Measurements from ENCODE around the gene IDUA.
"Not testable (repeated sequence)": the region's sequence is repeated elsewhere in the genome, so short reads cannot be mapped to it uniquely, and the experiment has no call there.

The IDUA gene

DNA sequence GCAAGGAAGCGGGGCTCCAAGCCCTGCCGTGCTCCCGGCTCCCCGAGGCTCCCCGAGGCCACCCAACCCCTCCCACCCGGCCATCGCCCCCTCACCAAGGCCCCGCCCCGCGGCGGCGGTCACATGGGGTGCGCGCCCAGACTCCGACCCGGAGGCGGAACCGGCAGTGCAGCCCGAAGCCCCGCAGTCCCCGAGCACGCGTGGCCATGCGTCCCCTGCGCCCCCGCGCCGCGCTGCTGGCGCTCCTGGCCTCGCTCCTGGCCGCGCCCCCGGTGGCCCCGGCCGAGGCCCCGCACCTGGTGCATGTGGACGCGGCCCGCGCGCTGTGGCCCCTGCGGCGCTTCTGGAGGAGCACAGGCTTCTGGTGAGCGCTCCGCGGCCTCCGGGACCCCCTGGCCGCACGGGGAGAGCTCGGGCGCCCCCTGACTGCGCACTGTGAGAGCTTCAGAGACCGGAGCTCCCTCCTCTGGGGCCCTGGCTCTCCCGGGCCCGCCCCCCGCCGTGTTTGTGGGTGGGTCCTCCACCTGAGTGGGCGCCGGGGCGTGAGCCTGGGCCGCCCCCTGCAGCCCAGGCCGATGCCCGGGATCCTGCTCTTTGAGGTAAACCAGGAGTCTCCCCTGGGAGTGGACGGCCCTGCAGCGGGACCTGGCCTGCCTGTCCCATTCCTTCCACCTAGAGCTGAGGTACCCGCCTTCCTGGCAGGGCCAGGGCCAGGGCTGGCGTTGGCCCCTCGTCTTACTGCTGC lies at the start of gene IDUA:
IDUA (plus strand) TSS at position 166 of the 745 bp plus-strand sequence; CDS start at position 207, 41 bp downstream.
- no peak for DNase-seq

DNA sequence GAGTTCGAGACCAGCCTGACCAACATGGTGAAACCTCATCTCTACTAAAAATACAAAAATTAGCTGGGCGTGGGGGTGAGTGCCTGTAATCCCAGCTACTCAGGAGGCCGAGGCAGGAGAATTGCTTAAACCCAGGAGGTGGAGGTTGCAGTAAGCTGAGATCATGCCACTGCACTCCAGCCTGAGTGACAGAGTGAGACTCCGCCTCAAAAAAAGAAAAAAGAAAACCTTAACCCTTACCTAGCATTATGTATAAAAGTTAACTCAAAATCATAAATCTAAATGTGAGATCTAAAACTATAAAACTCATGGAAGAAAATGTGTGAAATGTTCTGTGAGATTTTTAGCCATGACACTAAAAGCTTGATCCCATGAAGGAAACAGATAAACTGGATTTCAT lies 47.3 kb upstream of the IDUA start:
- DNase-seq: not testable (repeated sequence)

DNA sequence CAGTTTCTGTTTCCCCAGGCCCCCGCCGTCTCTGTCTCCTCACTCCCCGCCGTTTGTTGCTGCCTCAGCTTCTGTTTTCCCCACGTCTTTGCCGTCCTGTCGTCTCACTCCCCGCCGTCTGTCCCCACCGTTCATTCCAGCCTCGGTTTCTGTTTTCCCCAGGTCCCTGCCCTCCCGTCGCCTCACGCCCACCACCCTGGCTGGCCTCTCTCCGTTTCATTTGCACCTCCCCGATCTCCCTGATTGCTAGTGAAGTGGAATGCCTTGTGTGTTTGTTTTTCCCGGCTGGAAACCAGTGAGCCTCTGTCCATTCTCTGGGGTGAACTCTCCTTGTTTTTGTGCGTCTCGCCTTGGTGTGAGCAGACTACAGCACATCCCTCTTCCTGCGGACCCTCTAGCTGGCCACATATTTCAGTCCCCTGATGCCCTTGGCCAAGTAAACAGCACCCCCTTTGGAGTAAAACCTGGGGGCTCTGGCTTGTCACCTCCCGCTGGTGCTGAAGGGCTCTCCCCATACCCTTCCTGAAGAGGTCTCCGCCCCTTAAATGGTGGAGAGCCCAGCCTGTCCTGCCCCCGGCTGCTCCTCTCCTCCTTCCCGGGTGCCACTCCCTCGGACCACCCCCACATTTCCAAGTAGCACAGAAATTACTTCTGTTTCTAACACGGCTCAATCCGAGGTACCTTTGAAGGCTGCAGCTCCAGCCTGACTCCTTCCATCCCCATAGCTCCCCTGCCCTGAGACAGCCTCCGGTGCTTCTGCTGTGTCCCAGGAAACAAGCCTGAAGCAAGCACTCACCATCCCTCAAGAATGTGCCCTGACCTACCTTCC lies 41.4 kb upstream of the IDUA start:
- no peak for DNase-seq

DNA sequence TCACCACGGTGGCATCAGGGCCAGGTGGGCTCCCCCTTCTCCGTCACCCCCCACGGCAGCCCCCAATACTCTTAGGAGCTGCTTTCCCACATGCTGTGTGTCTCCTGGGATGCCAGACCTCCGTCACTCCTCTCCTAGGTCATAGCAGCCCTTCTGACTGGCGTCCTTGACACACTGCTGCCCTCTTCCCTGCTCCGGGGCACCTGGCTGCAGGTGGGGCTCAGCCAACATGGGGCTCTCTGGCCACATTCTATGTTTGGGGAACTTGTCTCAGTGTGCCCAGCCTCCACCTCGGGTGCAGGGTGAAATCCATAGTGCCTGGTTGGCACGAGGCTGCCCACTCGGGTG lies 40.8 kb upstream of the IDUA start:
- DNase-seq: no peak

DNA sequence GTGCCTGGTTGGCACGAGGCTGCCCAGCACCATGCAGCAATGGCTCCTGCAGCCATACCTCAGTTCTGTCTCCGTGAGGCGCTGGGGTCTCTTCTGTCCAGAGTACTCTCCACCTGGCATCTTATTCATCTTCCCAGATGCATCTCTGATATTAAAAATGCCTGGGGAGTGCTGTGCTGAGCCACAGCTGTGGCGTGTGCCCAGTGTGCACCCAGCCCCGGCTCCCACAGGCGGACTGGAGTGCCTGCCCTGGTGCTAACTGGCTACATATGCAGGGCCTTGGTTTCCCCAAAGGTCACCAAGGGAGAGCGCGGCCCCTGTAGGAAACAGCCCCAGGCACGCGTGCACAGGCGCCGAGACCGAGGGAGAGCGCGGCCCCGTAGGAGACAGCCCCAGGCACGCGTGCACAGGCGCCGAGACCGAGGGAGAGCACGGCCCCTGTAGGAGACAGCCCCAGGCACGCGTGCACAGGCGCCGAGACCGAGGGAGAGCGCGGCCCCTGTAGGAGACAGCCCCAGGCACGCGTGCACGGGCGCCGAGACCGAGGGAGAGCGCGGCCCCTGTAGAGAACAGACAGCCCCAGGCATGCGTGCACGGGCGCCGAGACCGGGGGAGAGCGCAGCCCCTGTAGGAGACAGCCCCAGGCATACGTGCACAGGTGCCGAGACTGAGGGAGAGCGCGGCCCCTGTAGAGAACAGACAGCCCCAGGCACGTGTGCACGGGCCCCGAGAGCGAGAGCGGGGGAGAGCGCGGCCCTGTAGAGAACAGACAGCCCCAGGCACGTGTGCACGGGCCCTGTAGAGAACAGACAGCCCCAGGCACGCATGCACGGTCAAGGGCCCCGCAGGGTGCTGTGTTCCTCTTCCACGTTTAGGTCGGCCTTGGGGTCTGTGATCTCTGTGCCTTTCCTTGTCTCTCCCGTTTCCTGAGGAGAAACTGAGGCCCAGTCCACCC lies 40.0 kb upstream of the IDUA start:
- no peak for DNase-seq

DNA sequence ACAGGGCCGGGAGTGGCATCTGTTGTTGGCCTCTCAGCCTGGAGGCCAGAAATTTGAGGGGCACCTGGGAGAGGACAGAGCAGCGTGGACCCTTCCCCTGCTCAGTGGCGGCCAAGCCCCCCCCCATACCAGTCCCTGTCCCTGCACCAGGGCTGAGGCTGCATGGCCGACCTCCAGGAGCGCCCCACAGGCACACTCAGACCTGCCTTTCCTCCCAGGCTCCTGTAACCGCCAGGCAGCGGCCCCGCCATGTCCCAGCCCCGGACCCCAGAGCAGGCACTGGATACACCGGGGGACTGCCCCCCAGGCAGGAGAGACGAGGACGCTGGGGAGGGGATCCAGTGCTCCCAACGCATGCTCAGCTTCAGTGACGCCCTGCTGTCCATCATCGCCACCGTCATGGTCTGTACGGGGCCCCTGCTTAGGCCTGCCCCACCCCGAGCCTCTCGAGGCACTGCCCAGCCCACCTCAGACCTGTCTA lies 39.3 kb upstream of the IDUA start:
- no peak for DNase-seq

DNA sequence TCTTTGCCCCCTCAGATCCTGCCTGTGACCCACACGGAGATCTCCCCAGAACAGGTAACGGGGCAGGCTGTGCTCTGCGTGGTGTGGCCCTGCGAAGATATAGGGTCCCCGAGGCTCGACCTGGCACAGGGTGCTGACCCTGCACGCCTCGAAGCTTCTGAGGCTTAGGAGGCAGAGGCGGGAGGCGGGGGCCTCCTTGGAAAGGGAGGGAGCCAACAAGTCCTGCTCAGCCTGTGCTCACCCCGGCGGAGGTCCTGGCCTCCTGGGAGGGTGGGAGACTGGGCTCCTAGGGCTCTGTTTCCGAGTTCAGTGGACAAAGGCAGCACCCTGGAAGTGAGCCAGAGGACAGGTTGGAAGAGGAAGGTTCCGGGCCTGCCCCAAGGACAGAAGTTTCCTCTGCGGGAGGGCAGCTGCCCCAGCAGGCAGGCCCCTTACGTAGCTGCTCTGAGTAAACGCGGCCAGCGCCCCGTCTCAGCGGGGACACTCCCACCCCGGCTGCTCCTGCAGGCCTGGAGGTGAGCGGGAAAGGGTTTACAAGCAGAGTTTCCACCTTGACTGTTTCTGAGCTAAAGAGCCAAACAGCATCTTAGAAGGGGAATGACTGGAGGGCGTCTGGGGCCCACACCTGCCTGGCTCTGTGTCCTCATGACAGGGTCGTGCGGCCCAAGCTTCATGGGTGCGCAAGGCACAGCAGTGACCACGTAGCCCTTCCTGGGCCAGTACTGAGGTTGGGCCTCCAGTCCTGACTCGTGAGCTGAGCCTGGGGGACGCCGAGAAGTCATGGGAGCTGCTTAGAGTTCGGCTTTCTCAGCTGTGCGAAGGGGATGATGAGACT lies 38.5 kb upstream of the IDUA start:
- no peak for DNase-seq

DNA sequence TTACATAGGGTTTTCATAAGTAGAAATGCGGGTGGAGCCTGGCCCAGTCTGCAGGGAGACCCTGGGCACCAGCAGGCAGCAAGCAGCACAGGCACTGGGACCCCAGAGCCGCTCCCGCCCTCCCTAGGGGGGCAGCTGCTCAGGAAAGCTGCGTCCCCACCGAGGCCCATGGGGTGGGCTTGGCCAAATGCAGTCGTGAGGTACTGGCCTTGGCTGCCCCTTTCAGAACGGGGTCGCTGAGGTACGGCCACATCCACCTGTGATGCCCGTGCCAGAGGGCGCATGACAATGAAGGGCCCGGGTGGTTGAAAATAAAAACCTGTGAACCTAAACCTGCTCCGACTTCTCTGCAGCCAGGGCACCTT lies 37.9 kb upstream of the IDUA start:
- no peak for DNase-seq

DNA sequence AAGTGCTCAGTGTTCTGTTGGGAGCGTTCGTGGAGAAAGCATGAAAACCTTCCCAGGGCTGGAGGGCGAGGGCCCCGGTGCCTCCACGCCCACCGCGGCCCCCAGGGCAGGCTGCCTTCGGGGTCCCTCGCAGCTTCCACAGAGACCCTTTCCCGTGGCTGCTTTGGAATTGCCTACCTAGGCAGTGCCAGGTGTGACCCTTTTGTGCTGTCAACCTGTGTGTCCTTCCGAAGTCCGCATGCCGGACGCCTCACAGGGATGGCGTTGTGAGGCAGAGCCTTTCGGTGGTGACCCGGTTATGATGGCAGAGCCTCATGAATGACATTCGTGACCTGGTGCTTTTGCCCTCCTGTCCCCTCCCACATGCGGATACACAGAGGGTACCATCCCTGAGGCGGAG lies 37.2 kb upstream of the IDUA start:
- DNase-seq: no peak

DNA sequence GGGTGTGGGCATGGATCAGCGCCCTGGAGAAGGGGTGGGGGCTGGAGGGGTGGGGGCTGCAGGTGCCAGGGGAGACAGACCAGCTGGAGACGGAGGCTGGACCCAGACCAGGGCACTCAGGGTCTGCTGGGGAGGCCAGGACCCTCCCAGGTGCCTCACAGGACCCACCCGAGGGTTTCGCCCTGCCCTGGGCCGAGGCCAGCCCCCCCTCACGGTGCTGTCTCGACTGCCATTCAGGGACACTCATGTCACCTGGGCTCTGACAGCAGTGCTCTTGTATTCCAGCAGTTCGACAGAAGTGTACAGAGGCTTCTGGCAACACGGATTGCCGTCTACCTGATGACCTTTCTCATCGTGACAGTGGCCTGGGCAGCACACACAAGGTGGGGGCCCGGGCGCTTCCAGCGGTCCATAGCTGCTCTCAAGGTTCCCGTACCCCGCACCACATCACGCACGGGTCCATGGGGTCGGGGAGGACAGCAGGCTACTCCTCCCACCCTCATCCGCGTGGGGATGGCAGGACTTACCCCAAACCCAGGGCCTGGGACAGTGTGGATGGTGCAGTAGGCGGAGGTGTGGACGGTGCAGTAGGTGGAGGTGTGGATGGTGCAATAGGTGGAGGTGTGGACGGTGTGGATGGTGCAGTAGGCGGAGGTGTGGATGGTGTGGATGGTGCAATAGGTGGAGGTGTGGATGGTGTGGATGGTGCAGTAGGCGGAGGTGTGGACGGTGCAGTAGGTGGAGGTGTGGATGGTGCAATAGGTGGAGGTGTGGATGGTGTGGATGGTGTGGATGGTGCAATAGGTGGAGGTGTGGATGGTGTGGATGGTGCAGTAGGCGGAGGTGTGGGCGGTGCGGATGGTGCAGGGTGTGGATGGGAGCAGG lies 36.5 kb upstream of the IDUA start:
- DNase-seq: no peak

DNA sequence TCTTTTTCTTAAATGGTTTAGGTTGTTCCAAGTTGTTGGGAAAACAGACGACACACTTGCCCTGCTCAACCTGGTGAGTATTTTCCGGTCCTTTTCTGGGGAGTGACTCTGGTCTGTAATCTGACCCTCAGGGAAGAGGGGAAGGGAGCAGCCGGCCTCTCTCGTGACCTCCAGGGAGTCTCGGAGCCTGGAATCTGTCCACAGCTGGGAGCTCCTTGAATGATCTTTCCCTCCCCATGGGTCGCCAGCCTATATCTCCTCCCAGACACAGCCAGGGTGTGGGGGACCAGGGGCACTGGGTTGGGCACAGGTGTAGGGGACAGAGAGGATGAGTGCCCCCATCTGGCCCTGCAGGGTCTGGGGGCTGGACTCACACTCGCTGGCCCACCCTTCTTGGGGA lies 35.7 kb upstream of the IDUA start:
- no peak for DNase-seq

DNA sequence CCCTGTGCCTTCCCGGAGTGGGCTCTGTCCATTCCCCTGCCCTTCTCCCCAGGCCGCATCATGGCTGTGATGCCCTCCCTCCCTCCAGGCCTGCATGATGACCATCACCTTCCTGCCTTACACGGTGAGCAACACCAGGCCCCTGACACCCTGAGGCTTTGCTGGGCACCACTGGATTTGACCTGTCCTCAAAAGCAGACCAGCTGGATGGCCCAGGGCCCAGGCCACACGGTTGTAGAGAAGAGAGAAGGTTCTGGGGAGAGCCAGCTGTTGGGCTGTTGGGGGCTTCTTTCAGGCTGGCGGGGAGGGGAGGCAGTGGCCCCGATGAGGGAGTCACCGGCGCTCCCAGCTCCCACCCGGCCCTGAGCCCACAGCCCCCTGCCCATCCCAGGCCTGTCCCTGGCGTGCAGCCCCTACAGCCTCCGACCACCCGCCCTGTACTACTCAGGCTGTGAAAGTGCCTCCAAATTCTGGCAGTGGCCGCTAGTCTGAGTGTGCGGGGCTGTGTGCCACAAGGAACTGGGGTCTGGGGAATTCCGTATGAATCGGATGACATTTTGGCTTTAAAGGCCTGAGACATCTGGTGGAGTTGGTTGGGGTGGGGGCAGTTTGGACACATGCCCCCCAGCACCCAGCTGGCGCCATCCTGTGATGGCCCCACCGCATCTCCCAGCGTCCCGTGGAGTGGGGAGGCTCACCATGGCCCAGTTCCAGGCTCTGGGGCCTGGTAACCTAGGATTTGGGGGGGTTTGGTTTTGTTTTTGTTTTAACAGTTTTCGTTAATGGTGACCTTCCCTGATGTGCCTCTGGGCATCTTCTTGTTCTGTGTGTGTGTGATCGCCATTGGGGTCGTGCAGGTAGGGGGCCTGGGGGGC lies 35.0 kb upstream of the IDUA start:
- DNase-seq: no peak

DNA sequence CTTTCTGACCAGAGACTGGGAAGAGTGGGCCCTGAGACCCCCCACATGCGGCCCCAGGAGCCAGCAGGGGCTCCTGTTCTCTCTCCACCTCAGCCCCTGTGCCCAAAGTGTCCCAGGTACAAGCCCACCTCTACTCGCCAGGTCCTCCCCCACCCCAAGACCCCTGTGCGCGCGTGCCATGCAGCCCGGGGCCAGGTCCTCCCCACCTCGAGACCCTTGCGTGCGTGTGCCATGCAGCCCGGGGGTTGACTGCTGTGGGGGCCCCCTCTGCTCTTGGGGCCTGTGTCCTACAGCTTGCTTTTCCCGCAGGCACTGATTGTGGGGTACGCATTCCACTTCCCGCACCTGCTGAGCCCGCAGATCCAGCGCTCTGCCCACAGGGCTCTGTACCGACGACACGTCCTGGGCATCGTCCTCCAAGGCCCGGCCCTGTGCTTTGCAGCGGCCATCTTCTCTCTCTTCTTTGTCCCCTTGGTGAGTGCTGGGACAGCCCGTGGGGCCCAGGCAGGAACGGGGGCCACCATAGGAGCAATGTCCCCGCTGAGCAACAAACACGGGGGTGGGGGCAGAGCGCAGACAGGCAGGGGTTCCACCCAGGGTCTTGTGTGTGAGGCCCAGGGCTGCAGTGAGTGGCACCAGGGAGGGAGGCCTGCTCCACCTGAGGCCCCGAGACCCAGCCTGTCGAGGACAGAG lies 33.8 kb upstream of the IDUA start:
- DNase-seq: no peak

DNA sequence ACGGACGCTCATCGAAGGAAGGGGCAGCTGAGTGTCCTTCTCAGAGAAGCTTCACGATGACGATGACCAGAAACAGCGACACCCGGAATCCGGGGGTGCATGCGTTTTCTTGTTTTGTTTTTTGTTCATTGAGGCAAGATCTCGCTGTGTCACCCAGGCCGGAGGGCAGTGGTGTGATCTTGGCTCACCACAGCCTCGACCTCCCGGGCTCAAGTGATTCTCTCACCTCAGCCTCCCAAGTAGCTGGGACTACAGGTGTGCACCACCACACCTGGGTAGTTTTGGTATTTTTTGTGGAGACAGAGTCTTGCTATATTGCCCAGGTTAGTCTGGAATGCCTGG lies 33.3 kb upstream of the IDUA start:
- DNase-seq: no peak

DNA sequence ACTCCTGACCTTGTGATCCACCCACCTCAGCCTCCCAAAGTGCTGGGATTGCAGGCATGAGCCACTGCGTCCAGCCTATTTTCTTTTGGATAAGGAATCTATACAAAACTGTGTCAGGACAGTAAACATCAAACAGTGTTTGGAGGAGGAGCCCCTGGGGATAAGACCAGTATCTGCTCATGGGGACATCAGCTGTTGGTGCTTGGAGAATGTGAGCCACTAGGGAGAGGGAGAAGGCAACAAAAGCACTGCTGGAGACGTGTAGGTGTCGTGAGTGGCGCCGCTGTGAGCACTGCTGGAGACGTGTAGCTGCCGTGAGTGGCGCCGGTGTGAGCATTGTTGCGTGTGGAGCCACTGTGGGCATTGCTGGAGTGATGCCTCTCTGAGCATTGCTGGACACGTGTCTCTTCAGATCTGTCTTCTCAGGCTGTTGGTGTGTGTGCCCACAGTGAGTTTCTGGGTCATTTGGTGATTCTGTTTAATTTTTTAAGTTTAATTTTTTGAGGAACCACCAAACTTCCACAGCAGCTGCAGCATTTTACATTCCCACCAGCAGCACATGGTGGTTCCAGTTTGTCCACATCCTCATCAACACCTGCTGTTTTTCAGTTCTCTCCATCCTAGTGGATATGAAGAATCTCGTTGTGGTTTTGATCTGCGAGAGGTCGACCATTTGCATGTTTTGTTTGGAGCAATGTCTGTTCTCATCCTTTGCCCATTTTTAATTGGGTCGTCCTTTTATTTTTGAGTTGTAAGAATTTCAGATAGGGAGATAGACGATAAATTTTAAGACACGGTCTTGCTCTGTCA lies 32.4 kb upstream of the IDUA start:
- no peak for DNase-seq

DNA sequence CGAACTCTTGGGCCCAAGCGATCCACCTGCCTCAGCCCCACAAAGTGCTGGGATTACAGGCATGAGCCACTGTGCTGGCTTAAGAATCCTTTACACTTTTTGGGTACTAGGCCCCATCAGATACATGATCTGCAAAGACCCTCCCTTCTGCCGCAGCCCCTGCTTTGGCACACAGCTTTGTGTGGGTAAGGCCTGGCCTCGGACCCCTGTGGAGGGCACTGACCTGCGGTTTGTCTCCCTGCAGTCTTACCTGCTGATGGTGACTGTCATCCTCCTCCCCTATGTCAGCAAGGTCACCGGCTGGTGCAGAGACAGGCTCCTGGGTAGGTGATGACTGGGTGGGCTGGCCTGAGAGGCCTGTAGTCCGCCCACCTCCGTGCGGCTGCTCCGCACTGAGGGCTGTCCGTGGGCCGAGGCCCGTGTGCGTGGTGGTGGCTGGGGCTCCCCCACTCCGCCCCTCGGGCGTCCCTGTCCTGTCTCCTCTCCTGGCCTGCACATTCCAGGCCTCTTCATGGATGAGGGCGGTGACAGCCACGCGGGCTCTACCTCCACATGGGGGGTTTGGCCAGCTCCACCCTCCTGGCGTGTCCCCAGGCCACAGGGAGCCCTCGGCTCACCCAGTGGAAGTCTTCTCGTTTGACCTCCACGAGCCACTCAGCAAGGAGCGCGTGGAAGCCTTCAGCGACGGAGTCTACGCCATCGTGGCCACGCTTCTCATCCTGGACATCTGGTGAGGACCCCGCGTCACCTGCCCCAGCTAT lies 31.5 kb upstream of the IDUA start:
- DNase-seq: no peak

DNA sequence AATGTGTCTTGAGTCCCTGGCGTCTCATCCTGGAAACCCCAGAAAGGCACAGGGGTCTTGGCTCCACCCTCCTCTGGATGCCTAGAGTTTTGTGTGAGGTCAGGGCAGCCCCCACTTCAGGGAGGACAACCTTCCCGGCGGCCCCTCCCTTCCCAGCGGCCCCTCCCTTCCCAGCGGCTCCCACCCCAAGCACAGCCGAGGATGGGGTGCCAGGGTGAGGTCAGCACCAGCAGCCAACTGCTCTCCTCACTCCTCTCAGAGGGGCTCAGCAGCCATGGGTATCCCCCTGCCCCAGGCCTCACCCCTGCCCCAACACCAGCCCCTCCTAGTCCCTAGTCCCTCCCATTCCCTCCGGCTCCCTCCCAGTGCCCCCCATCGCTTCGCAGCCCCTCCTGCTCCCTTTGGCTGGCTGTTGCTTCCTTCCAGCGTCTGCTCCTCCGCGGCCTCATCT lies 30.9 kb upstream of the IDUA start:
- DNase-seq: no peak

Measured in cortex of kidney (tissue), 1 donor.